Measurements from ENCODE around the gene FOSL1. TPM values are rescaled to one million over a fixed set of nuclear protein-coding genes. Genes with fewer than 3 reads are reported as not detected.

Gene FOSL1
- total and polyA plus RNA-seq, 2 donors (not counting 3 experiments of a cell fraction or from before 2014, with no cell fraction given) = 18.1 to 53.8 TPM

DNA sequence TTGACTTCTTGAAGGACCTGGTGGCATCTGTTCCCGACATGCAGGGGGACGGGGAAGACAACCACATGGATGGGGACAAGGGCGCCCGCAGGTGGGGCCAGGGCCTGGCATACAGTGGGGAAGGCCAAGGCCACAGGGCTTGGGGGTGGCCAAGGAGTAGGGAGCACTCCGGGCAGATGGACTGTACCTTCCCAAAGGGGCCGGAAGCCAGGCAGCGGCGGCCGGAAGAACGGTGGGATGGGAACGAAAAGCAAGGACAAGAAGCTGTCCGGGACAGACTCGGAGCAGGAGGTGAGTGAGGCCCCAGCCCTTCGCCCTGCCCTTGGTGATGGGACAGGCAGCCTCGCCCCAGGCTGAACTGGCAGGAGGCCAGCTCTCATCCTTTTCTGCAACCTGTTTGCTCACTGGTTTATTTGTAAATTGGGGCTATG, 20.2 kb upstream of the FOSL1 start:
- peak overlapping the region; percentile 63 to 84 (median 70) for H3K4me3 ChIP-seq (replicated peaks in 1 of 3; ENCODE audit: insufficient read depth in 1 of 3, low read depth in 1 of 3, low read length in 3 of 3)
- POLR2A ChIA-PET = no interaction called here
- DNase-seq (ENCODE audit: low read depth, low spot score) (no peak), FAIRE-seq (no peak)
- no peak overlapping the region for H2AFZ ChIP-seq (ENCODE audit: low read depth, low read length)
- H3K9ac ChIP-seq (replicated peaks; ENCODE audit: extremely low read depth, insufficient read depth, low read length) = peak overlapping the region; percentile 37
- peak overlapping the region; percentile 79 for H3K4me2 ChIP-seq (ENCODE audit: insufficient read depth, low read length)
- no TSS peak for BruUV-seq (replicated peaks)
- peaks cover 6 to 11% of the 10 kb centered on the region in 2 experiments for H3K36me3 ChIP-seq (ENCODE audit: control insufficient read depth in 2 of 2, extremely low read depth in 1 of 2, insufficient read depth in 2 of 2, low read length in 2 of 2)
- dilution Hi-C loops (cut with MboI; ENCODE audit: extremely low pct_ligation_motif_present, low sequenced_read_pairs) (no loop called here), intact Hi-C loops (cut with micrococcal nuclease) (no loop called here)
- peaks cover 40% of the 10 kb centered on the region for H3K4me1 ChIP-seq (ENCODE audit: control insufficient read depth, extremely low read depth, insufficient read depth, low read length)
- no peaks in the 10 kb centered on the region for H3K9me1 ChIP-seq (replicated peaks; ENCODE audit: control insufficient read depth, extremely low read depth, insufficient read depth, low read length)
- H3K27ac ChIP-seq (ENCODE audit: insufficient read depth, low read depth, low read length) = no peak overlapping the region
- no peaks in the 10 kb centered on the region for H4K20me1 ChIP-seq (replicated peaks; ENCODE audit: control insufficient read depth, extremely low read depth, insufficient read depth, low read length)
- no peak for TF ChIP-seq EZH2 (IDR thresholded peaks at IDR 0.05; ENCODE audit: borderline replicate concordance, low read depth, low read length, severe bottlenecking)
- no peak for TF ChIP-seq GATA2 (IDR thresholded peaks at IDR 0.05; ENCODE audit: insufficient read depth, insufficient read length, low read depth, low read length)
- TF ChIP-seq, protein P1, sequence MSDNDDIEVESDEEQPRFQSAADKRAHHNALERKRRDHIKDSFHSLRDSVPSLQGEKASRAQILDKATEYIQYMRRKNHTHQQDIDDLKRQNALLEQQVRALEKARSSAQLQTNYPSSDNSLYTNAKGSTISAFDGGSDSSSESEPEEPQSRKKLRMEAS (IDR thresholded peaks at IDR 0.05; ENCODE audit: insufficient read depth, insufficient read length) = no peak
- TF ChIP-seq POLR2AphosphoS5 (IDR thresholded peaks at IDR 0.05; ENCODE audit: insufficient read depth, low read depth, low read length) = no peak
- TF ChIP-seq, protein P2, sequence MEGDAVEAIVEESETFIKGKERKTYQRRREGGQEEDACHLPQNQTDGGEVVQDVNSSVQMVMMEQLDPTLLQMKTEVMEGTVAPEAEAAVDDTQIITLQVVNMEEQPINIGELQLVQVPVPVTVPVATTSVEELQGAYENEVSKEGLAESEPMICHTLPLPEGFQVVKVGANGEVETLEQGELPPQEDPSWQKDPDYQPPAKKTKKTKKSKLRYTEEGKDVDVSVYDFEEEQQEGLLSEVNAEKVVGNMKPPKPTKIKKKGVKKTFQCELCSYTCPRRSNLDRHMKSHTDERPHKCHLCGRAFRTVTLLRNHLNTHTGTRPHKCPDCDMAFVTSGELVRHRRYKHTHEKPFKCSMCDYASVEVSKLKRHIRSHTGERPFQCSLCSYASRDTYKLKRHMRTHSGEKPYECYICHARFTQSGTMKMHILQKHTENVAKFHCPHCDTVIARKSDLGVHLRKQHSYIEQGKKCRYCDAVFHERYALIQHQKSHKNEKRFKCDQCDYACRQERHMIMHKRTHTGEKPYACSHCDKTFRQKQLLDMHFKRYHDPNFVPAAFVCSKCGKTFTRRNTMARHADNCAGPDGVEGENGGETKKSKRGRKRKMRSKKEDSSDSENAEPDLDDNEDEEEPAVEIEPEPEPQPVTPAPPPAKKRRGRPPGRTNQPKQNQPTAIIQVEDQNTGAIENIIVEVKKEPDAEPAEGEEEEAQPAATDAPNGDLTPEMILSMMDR (IDR thresholded peaks at IDR 0.05; ENCODE audit: extremely low read depth in 1 of 2, insufficient read depth in 1 of 2, low read depth in 1 of 2, low read length in 2 of 2) = no peak
- H3K27me3 ChIP-seq (ENCODE audit: control insufficient read depth in 2 of 2, insufficient read depth in 2 of 2, low read length in 2 of 2) = no peaks in the 10 kb centered on the region
- CTCF ChIA-PET = interaction anchor here (1.0 to 1.4 kb wide), 3 partner anchors 13 to 36 kb away, joined by 3 to 4 read pairs (median 3); partner anchors contain the start of gene FIBP
- no peaks in the 10 kb centered on the region for H3K9me3 ChIP-seq (replicated peaks; ENCODE audit: control insufficient read depth, insufficient read depth, low read length)
- H3K79me2 ChIP-seq (ENCODE audit: control insufficient read depth, insufficient read depth, low read length) = peaks cover 37% of the 10 kb centered on the region

Measured in endothelial cell of umbilical vein (primary cell).